Activated T-cell treated with anti-CD3 and anti-CD28 coated beads for 48 hours (primary cell): ENCODE results near the gene SCMH1.
"Not testable (repeated sequence)": the region's sequence is repeated elsewhere in the genome, so short reads cannot be mapped to it uniquely, and the experiment has no call there.

Source experiments
- DNase-seq: peaks from one replicate; pipeline ENCODE4 v3.0.0-alpha.2; 2020; ENCODE audit warnings: low read depth

Gene SCMH1

GRCh38 chr1:41241749-41242341 lies at the start of gene SCMH1:
SCMH1 (minus strand) TSS chr1:41242306; CDS start chr1:41186133, 56,173 bp downstream.
- peak; percentile 50 for DNase-seq

GRCh38 chr1:41291195-41291594 lies 49.1 kb upstream of the SCMH1 start:
- no peak for DNase-seq

- DNase-seq, result no peak
Observed at GRCh38 chr1:41289196-41289595, 47.1 kb upstream of the SCMH1 start.

- DNase-seq, result no peak
Observed at GRCh38 chr1:41286992-41287391, 44.9 kb upstream of the SCMH1 start.

GRCh38 chr1:41286486-41286885 lies 44.4 kb upstream of the SCMH1 start:
- DNase-seq, result no peak

GRCh38 chr1:41285818-41286217 lies 43.7 kb upstream of the SCMH1 start:
- no peak for DNase-seq

GRCh38 chr1:41284121-41284520 lies 42.0 kb upstream of the SCMH1 start:
- DNase-seq, result no peak

GRCh38 chr1:41282679-41283317 lies 40.7 kb upstream of the SCMH1 start:
- DNase-seq, result peak; percentile 11

- DNase-seq, result no peak
Observed at GRCh38 chr1:41281334-41281733, 39.2 kb upstream of the SCMH1 start.

GRCh38 chr1:41280202-41281032 lies 38.3 kb upstream of the SCMH1 start:
- DNase-seq, result no peak

- DNase-seq, result no peak
Observed at GRCh38 chr1:41278076-41278475, 36.0 kb upstream of the SCMH1 start.

GRCh38 chr1:41277371-41277975 lies 35.4 kb upstream of the SCMH1 start:
- no peak for DNase-seq

- no peak for DNase-seq
Observed at GRCh38 chr1:41275831-41276230, 33.7 kb upstream of the SCMH1 start.

GRCh38 chr1:41274752-41275545 lies 32.8 kb upstream of the SCMH1 start:
- no peak for DNase-seq

GRCh38 chr1:41272601-41273000 lies 30.5 kb upstream of the SCMH1 start:
- no peak for DNase-seq

GRCh38 chr1:41268154-41268770 lies 26.2 kb upstream of the SCMH1 start:
- DNase-seq, result peak; percentile 59

- DNase-seq, result no peak
Observed at GRCh38 chr1:41261926-41262618, 20.0 kb upstream of the SCMH1 start.

- DNase-seq, result no peak
Observed at GRCh38 chr1:41260768-41261167, 18.7 kb upstream of the SCMH1 start.

- no peak for DNase-seq
Observed at GRCh38 chr1:41259221-41259620, 17.1 kb upstream of the SCMH1 start.

GRCh38 chr1:41255978-41256377 lies 13.9 kb upstream of the SCMH1 start:
- DNase-seq, result no peak

GRCh38 chr1:41251120-41251519 lies 9.0 kb upstream of the SCMH1 start:
- not testable (repeated sequence) for DNase-seq
